Activated CD4-positive, CD25-positive, alpha-beta regulatory T cell treated with anti-CD3 and anti-CD28 coated beads, Interleukin-2, amount 50 U/mL, for 16 hours (primary cell): ENCODE results near the gene GPRC5B.

Experiments used
- DNase-seq: peaks from one replicate; pipeline ENCODE4 v3.0.0-alpha.2; 2020; ENCODE audit warnings: low read depth, low spot score

GPRC5B gene

DNA sequence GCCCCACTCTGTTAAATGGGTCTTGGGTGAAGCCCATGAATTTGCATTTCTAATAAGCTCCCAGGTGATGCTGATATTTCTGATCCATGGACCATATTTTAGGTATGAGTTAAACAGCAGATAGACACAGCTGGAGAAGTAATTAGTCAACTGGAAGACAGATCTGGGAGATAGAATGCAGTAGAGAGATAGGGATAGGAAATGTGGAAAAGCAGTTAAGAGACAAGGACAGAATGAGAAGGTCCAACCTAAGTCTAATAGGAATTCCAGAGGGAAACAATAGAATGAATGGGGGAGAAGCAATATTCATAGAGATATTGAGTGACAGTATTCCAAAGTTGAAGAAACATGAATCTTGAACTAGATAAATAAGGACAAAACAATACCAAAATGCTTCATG, 71.7 kb downstream of the GPRC5B start:
- no peak for DNase-seq

DNA sequence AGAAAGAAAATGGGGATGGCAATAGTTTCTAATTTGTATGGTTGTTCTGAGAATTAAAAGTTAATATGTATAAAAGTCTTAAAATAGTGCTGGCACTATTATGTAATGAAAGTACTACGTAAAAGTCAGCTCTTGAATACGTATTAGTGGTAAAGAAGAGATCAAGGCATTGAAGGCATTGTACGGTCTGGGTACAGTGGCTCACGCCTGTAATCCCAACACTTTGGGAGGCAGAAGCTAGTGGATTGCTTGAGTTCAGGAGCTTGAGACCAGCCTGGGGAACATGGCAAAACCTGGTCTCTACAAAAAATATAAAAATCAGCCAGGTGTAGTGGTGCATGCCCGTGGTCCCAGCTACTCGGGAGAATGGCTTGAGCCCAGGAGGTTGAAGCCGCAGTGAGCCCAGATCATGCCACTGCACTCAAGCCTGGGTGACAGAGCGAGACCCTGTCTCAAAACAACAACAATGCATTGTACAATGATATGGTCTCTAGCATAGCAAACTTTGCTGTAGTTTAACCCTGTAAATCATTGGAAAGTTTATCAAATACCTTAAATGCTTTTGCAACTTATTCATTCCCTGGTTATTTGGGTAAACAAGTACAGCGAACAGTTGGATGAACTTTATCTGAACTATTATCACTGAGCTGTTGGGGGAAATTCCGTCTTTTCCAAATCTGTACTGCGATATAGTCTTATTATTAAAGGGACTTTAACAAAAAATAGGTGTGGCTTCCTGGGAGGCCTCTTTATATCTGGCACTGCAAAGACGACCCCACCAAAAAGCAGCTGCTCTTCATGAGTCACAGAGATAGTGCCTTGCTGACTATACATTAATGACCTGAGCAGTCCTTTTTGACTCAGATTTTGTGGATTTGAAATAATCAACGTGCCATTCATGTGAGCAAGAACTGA, 73.6 kb downstream of the GPRC5B start:
- DNase-seq = no peak

DNA sequence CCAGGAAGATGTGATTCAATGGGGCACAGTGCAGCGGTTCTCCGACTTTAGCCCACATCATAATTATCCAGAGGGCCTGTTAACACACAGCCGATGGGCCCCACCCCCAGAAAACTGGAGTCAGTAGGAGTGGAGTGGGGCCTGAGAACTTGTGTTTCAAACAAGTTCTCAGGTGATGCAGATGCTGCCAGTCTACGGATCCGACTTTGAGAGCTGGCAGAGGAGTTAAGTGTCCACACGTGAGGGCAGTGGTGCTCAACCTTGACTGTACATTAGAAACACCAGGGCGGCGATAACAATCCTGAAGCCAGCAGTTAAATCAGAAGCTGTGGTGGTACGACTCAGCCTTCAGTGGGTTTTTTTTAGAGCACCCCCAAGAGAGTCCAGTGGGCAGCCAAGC, 75.0 kb downstream of the GPRC5B start:
- DNase-seq = no peak

DNA sequence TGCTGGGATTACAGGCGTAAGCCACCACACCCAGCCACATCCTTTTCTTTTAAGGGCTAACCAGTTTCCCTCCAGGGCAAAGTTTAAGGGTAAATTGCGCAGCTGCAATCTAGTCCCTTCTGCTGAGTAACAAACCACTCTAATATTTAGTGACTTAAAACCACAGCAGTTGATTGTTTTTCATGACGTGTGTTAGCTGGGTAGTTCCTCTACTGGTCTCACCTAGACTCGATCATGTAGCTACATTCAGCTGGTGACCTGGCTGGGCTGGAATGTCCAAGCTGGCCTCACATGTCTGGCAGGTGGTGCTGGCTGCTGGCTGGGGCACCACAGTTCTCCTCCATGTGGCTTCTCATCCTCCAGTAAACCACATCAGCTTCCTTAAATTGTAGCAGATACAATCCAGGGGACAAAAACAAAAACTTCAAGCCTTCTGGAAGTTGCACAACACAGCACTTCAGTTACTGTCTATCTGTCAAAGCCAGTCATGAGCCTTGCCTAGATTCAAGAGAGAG, 75.5 kb downstream of the GPRC5B start:
- DNase-seq = no peak

DNA sequence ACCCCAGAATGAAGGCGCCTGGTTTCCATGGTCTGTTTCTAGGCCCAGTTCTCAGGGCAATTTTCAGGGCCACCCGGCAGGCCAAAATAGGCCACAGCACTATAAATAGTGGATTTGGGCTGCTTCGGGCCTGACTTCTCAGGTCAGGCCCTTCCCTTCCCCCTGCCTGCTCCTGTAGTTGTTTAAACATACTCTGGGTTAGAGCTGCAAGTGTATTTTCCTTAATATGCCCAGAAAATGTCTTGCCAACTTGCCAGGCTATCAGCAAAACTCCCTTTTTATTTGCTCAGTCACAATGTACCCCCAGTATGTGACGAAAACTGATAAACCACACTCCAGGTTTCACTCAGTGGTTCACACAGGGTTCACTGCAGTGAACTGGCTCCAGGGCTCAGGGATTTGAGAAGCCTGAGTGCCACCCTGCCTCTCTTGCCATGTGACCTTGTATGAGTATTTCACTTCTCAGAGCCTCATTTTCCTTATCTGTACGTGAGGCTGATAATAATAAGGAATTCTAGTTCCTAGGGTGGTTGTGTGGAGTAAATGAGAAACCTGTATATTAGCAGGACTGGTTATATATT, 76.5 kb downstream of the GPRC5B start:
- DNase-seq = no peak
